SK-N-SH (cell line): ENCODE results near the gene APP. TPM values are rescaled to one million over a fixed set of nuclear protein-coding genes. Genes with fewer than 3 reads are reported as not detected.

ENCODE experiments used
- CTCF ChIA-PET: fragments of 300-600, 350-600 bp; formaldehyde crosslinking; extraction: SDS; loops from one replicate; lab custom pipeline; 2021; lab: Yijun Ruan, JAX
- POLR2A ChIA-PET: fragments of 350-600 bp; sonication (Branson Sonifier 250); formaldehyde crosslinking; extraction: SDS; loops from one replicate; lab custom pipeline; 2020; ENCODE audit warnings: antibody characterized with exemption, inconsistent platforms; lab: Yijun Ruan, JAX
- DNase-seq: peaks from one replicate; pipeline ENCODE4 v3.0.0; 2012
- H2AFZ ChIP-seq: fragments of 200-600 bp; sonication (generic); 2 replicates; pipeline ENCODE4 v1.8.1; 2016; ENCODE audit warnings: antibody characterized with exemption, mild to moderate bottlenecking, low read depth
- H3F3A ChIP-seq: fragments of 200-600 bp; sonication (generic); replicated peaks from 2 replicates; pipeline ENCODE3; 2016; ENCODE audit warnings: antibody characterized with exemption, mild to moderate bottlenecking; ENCODE audit not compliant: insufficient read depth
- H3K27ac ChIP-seq, 2 experiments: fragments of 200-500 bp in 1 of 2; fragments of 200-600 bp in 1 of 2; sonication (Bioruptor generic) in 1 of 2; sonication (generic), shearing (Covaris generic) in 1 of 2; 2 replicates each; pipeline versions ENCODE4 v1.5.1 to v1.6.1; 2014 to 2016; ENCODE audit warnings: low read depth in 2 of 2, inconsistent platforms in 1 of 2, low read length in 1 of 2, mild to moderate bottlenecking in 1 of 2, mixed read lengths in 1 of 2
- H3K27me3 ChIP-seq: fragments of 200-600 bp; sonication (generic), shearing (Covaris generic); 2 replicates; pipeline ENCODE4 v1.6.1; 2016; ENCODE audit warnings: mixed run types; ENCODE audit not compliant: insufficient read depth
- H3K36me3 ChIP-seq, 2 experiments: fragments of 200-500 bp in 1 of 2; fragments of 200-600 bp in 1 of 2; sonication (Bioruptor generic) in 1 of 2; sonication (generic) in 1 of 2; replicated peaks in 1 of 2; 2 replicates each; pipeline versions ENCODE3 to v1.5.1; 2014 to 2016; ENCODE audit warnings: low read length in 1 of 2, mild to moderate bottlenecking in 1 of 2; ENCODE audit not compliant: insufficient read depth in 2 of 2, control insufficient read depth in 1 of 2
- H3K4me1 ChIP-seq, 2 experiments: fragments of 200-500 bp in 1 of 2; fragments of 200-600 bp in 1 of 2; sonication (Bioruptor generic) in 1 of 2; sonication (generic), shearing (Covaris generic) in 1 of 2; 2 replicates each; pipeline versions ENCODE4 v1.5.1 to v1.6.1; 2014 to 2016; ENCODE audit warnings: low read depth in 1 of 2, low read length in 1 of 2, mixed run types in 1 of 2; ENCODE audit not compliant: insufficient read depth in 2 of 2, control insufficient read depth in 1 of 2
- H3K4me2 ChIP-seq: fragments of 200-600 bp; sonication (generic), shearing (Covaris generic); 2 replicates; pipeline ENCODE4 v1.6.1; 2017; ENCODE audit warnings: mixed run types
- H3K4me3 ChIP-seq, 2 experiments: fragments of 200-500 bp in 1 of 2; fragments of 200-600 bp in 1 of 2; sonication (Bioruptor generic) in 1 of 2; sonication (generic), shearing (Covaris generic) in 1 of 2; 2 replicates each; pipeline versions ENCODE4 v1.5.1 to v1.8.1; 2014 to 2016; ENCODE audit warnings: low read depth in 2 of 2, inconsistent platforms in 1 of 2, low read length in 1 of 2, mild to moderate bottlenecking in 1 of 2, mixed read lengths in 1 of 2, moderate library complexity in 1 of 2
- H3K79me2 ChIP-seq: fragments of 200-600 bp; sonication (generic); 2 replicates; pipeline ENCODE4 v1.8.1; 2017; ENCODE audit warnings: mild to moderate bottlenecking; ENCODE audit not compliant: insufficient read depth
- H3K9ac ChIP-seq: fragments of 200-600 bp; sonication (generic); 2 replicates; pipeline ENCODE4 v1.6.1; 2017; ENCODE audit warnings: mixed run types
- H3K9me2 ChIP-seq: fragments of 200-600 bp; sonication (generic); 2 replicates; pipeline ENCODE4 v1.6.1; 2017; ENCODE audit warnings: mixed run types
- H3K9me3 ChIP-seq: fragments of 200-600 bp; sonication (generic); 2 replicates; pipeline ENCODE4 v1.6.1; 2017; ENCODE audit warnings: mixed run types, mild to moderate bottlenecking, moderate library complexity
- H4K20me1 ChIP-seq: fragments of 200-600 bp; sonication (generic); 2 replicates; pipeline ENCODE4 v1.6.1; 2017; ENCODE audit warnings: mild to moderate bottlenecking, mixed run types; ENCODE audit not compliant: insufficient read depth
- FOSL2 ChIP-seq: IDR thresholded peaks from 2 replicates; pipeline ENCODE4 v1.4.0; 2012; ENCODE audit warnings: low read depth, mild to moderate bottlenecking, moderate library complexity, borderline replicate concordance
- FOXJ3 ChIP-seq: sonication (generic); formaldehyde crosslinking; IDR thresholded peaks from 2 replicates; pipeline ENCODE4 v1.5.1; 2020; ENCODE audit warnings: mild to moderate bottlenecking, missing genetic modification reagents
- GATA2 ChIP-seq: sonication (generic); formaldehyde crosslinking; IDR thresholded peaks from 2 replicates; pipeline ENCODE4 v1.5.0; 2020; ENCODE audit warnings: mild to moderate bottlenecking, missing genetic modification reagents
- MAX ChIP-seq: IDR thresholded peaks from 2 replicates; pipeline ENCODE4 v1.4.0; 2012; ENCODE audit warnings: low read depth
- NRF1 ChIP-seq: IDR thresholded peaks from 2 replicates; pipeline ENCODE4 v1.6.1; 2012; ENCODE audit warnings: low read depth, mild to moderate bottlenecking, low read length
- PBX3 ChIP-seq: IDR thresholded peaks from 2 replicates; pipeline ENCODE4; 2012
- REST ChIP-seq: IDR thresholded peaks from 2 replicates; pipeline ENCODE4 v1.6.1; 2012; ENCODE audit warnings: mild to moderate bottlenecking, low read depth, low read length, moderate library complexity
- RXRA ChIP-seq: IDR thresholded peaks from 2 replicates; pipeline ENCODE4 v1.4.0; 2012; ENCODE audit warnings: low read depth, mild to moderate bottlenecking, borderline replicate concordance
- SIN3A ChIP-seq: IDR thresholded peaks from 2 replicates; pipeline ENCODE4 v1.6.1; 2012; ENCODE audit warnings: low read depth, mild to moderate bottlenecking, low read length, moderate library complexity, borderline replicate concordance
- TCF12 ChIP-seq: IDR thresholded peaks from 2 replicates; pipeline ENCODE4 v1.4.0; 2012
- WGBS: methylation state at CpG from one replicate; pipeline ENCODE4 v1.1.6; 2017; ENCODE audit warnings: low lambda C conversion rate; 5-methylcytosine and 5-hydroxymethylcytosine counted together
- polyA plus RNA-seq, 3 experiments: library from polyadenylated mRNA; depleted of rRNA; stranded (reverse); fragments of >200 nt; gene quantifications; 2 replicates each; pipeline ENCODE4 v1.2.3, GENCODE V29; 2012

APP gene
- polyA plus RNA-seq, 1 of the 3 experiments (the other 2 are of a cell fraction), result 780 TPM

GRCh38 chr21:26154753-26155152 lies 15.8 kb downstream of the APP start:
- Histone ChIP-seq H3K4me3 (no peak overlapping the region), H3K9me2 (no peaks in the 10 kb centered on the region), H3K27ac (no peak overlapping the region), H3K9me3 (no peaks in the 10 kb centered on the region), H3K4me2 (no peak overlapping the region), H3K9ac (no peak overlapping the region), H4K20me1 (peaks cover 11% of the 10 kb centered on the region), H3F3A (peaks cover 7% of the 10 kb centered on the region), H3K79me2 (peaks cover 95% of the 10 kb centered on the region), H3K27me3 (no peaks in the 10 kb centered on the region), H3K36me3 (no peaks in the 10 kb centered on the region), H3K4me1 (peaks cover 3 to 9% of the 10 kb centered on the region in 2 experiments; a peak in 3 of 4 replicates), H2AFZ (no peak overlapping the region)
- CTCF ChIA-PET, result interaction anchor here (0.7 to 1.4 kb wide), 2 partner anchors 16 to 433 kb away, joined by 3 to 5 read pairs; partner anchors contain the start of gene APP
- 94% methylated on average over 4 of the region's 4 CpGs for WGBS
- POLR2A ChIA-PET, result no interaction called here
- TF ChIP-seq MAX (no peak), FOSL2 (no peak), RXRA (no peak), FOXJ3 (CRISPR knock-in tag) (no peak), SIN3A (no peak)
- DNase-seq, result no peak

GRCh38 chr21:26153758-26154157 lies 16.8 kb downstream of the APP start:
- no peak overlapping the region for H2AFZ ChIP-seq
- H3K9me3 ChIP-seq, result no peaks in the 10 kb centered on the region
- ChIA-PET CTCF (interaction anchor here (1.4 to 3.8 kb wide), 2 partner anchors 17 kb away, joined by 5 to 18 read pairs; partner anchors contain the start of gene APP), POLR2A (no interaction called here)
- no peaks in the 10 kb centered on the region for H3K36me3 ChIP-seq
- H3K27me3 ChIP-seq, result no peaks in the 10 kb centered on the region
- no peak overlapping the region for H3K4me3 ChIP-seq
- H3K9ac ChIP-seq, result no peak overlapping the region
- H4K20me1 ChIP-seq, result peaks cover 9% of the 10 kb centered on the region
- H3F3A ChIP-seq, result peaks cover 17% of the 10 kb centered on the region
- no peak for TF ChIP-seq SIN3A
- no peak for TF ChIP-seq NRF1
- TF ChIP-seq PBX3, result peak; percentile 58
- no peak for TF ChIP-seq REST
- TF ChIP-seq TCF12, result peak; percentile 18; the same call in 1 of the 2 replicates
- TF ChIP-seq GATA2 (CRISPR knock-in tag), result no peak
- TF ChIP-seq FOSL2, result no peak; the same call in 1 of the 2 replicates
- no peaks in the 10 kb centered on the region for H3K9me2 ChIP-seq
- H3K27ac ChIP-seq, result peak overlapping the region; percentile 20 to 46; a peak in 2 of 4 replicates
- 32% methylated on average over 1 of the region's 1 CpG for WGBS
- H3K4me1 ChIP-seq, result peaks cover 6 to 18% of the 10 kb centered on the region in 2 experiments; a peak in 3 of 4 replicates
- H3K79me2 ChIP-seq, result peaks cover 89% of the 10 kb centered on the region
- H3K4me2 ChIP-seq, result peak overlapping the region; percentile 11; the same call in 1 of the 2 replicates
- DNase-seq, result no peak
